NCI-H345 treated with DMSO at 0.1 percent for 48 hours (cell line): ENCODE measurements around the gene COMMD4.

Experiments
- DNase-seq: peaks from one replicate; lab custom pipeline; 2025; ENCODE audit not compliant: unreplicated experiment; lab: John Stamatoyannopoulos, UW

Gene COMMD4

DNA sequence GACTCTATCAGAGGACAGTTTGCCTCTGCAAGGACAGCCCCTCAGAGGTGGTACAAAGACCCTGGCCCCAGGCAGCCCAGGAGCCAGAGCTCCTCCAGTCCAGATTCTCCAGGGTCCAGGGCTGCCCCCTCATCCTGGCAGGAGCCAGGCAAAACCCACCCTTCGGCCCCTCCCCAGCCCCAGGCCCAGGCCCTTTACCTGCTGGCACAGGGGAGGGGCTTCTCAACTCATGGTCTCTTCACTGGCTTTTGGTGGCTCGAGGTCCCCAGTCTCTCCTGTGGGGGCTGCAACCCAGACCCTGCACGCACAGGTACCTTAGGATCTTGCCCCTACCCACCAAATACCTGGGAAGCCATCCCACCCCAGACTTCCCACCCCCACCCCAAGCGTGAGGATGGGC lies 19.5 kb downstream of the COMMD4 start:
- DNase-seq = no peak

GRCh38 chr15:75356006-75356405 lies 20.1 kb downstream of the COMMD4 start:
- no peak for DNase-seq

GRCh38 chr15:75356517-75356916 lies 20.7 kb downstream of the COMMD4 start:
- DNase-seq = no peak

DNA sequence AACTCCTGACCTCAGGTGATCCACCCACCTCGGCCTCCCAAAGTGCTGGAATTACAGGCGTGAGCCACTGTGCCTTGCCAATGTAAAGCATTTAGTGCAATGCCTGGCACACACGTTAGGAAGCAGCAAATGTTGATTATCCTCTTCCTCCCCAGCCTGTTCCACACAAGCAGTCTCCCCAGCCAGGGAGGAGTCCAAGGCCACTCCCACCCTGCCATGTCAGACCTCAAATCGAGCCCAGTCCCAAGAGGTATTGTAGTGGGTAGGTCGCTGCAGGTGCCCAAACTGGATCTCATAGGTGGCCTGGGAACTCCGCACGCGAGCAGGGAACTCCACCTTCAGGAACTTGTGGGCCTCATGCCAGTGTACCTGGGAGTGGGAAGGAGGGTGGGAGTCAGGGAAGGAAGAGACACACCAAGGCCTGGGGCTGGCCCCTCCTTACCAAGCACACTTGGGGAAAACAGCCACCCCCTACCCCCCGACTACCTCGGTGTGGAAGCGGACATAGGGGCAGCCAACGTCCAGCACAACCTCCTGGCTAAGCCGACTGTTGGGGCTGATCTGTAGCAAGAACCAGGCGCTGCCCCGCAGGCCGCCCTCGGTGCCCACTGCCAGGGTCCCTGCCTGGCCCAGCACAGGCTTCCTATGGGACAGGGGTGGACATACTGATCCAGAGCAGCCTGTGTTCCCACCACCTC lies 22.3 kb downstream of the COMMD4 start:
- no peak for DNase-seq

- DNase-seq = no peak
Observed at GRCh38 chr15:75358771-75359536, 23.1 kb downstream of the COMMD4 start.

DNA sequence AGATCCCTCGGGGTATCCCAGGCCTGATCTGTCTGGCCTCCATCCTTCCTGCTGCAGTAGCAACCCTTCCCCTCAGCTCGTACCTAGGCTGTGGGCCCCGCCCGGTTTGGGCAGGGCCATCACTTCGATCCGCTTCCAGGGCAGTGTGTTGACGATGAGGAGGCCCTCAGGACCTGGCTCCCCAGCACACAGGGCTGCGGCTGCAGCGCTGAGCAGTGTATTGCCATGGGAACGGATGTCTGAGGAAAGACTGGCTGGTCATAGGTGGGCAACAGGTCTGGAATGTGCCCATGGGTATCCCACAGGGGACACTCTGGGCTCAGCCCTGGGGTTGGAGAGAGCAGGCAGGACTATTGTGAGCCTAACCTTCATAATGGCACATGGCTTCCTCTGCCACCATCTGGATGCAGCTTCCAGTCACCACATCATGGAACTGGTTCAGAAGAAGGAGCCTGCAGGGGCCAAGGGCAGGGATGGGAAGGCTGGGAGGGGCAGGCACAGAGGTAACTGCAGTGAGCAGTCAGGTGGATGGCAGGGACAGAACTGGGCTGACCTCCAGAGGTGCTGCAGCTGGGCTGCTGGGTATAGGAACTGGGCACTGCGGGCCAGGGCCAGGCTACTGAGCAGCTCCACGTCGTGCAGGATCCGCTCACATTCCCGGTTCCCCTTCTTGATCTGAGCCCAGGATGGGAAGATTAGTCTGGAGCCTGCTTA lies 23.8 kb downstream of the COMMD4 start:
- DNase-seq = no peak

DNA sequence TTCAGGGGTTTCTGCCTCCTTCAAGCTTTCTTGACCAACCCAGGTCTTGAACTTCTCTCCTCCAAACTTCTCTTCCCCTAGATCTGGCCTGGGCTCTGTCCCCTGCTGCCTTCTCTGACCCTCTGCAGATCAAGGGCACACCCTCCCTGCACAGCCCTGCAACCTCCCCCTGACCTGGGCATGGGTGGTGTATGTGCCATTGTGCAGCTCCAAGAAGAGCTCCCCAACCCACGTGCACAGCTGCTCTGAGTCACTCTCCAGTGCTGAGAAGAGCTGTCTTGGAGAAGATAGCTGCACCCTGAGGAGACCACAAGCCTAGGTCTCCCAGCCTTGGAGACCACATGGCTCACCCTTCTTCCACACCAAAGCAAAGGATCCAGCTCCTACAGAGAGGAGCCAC lies 24.5 kb downstream of the COMMD4 start:
- no peak for DNase-seq

DNA sequence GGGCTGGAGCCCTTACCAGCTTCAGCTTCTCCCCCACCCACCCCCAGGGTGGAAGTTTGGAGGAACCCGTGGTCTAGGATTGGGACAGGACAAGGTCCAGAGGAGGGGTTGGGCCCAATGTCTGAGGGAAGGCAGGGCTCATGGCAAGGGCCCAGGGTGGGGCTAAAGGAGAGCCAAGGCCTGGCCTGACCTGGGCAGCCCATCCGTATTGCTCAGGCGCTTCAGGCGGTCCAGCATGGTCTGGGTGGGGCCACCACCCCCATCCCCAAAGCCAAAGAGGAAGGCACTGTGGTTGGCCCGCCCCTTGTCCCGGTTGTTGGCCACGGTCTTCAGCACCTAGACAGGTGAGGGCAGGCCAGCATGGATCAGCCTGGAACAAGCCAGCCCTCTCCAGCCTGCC lies 25.0 kb downstream of the COMMD4 start:
- no peak for DNase-seq

DNA sequence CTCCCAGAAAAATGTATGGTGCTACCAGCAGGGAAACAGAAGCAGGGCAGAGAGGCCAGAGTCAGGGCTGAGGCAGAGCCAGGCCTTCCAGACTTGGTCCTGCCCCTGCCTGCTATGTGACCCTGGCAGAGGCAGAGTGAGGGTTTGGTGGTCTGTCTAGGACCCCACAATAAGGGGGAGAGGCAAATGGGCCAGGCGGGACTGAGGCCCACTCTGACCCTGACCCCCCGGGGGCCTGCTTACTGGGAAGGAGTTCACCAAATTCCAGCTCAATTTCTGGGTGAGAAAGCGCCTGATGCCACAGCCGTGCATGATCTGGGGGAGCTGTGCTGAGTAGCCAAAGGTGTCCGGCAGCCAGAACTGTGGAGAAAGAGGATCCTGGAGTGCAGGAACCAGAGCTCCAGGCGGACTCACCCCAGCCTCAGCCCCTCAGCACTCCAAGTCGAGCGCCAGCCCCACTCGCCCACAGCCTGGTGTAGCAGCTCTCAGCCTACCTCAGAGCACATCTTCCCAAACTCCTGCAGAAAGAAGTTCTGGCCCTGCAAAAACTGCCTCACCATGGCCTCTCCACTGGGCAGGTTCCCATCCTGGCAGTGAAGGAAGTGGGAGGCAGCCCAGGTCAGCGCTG lies 25.6 kb downstream of the COMMD4 start:
- no peak for DNase-seq

- no peak for DNase-seq
Observed at GRCh38 chr15:75361989-75362641, 26.3 kb downstream of the COMMD4 start.

GRCh38 chr15:75362642-75363249 lies 26.9 kb downstream of the COMMD4 start:
- no peak for DNase-seq

DNA sequence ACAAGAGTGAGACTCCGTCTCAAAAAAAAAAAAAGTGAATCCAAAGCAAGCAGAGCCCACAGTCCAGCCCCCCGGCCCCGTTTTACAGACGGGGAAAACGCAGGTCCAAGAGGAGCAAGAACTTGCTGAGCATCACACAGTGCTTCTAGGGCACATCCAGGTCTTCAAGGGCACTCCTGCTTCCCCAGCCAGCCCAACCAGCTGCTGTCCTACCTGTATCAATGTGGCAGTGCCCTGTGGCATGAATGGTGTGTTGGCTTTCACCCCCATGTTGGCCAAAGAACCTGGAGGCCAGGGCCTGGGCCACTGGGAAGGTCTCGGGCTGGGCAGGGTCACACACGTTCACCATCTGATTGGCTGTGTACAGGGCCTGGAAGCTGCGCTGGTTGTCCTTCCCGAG lies 27.9 kb downstream of the COMMD4 start:
- no peak for DNase-seq

GRCh38 chr15:75364881-75365280 lies 29.0 kb downstream of the COMMD4 start:
- no peak for DNase-seq

DNA sequence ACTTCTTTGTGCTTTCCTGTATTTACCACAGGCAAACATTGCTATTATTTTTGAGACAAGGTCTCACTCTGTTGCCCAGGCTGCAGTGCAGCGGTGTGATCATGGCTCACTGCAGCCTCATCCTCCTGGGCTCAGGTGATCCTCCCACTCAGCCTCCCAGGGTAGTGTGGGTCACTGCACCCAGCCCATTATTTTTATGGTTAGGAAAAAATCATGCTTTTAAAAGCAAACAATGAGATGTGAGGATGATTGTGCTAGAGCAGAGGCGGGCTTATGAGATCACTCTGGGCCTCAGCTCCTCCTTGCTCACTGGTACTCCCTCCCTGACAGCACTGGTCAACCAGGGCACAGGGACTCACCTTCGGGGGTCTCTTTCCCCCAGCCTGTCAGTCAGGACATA lies 30.3 kb downstream of the COMMD4 start:
- DNase-seq = no peak

GRCh38 chr15:75367006-75367405 lies 31.1 kb downstream of the COMMD4 start:
- no peak for DNase-seq

- DNase-seq = no peak
Observed at GRCh38 chr15:75367406-75367912, 31.6 kb downstream of the COMMD4 start.

DNA sequence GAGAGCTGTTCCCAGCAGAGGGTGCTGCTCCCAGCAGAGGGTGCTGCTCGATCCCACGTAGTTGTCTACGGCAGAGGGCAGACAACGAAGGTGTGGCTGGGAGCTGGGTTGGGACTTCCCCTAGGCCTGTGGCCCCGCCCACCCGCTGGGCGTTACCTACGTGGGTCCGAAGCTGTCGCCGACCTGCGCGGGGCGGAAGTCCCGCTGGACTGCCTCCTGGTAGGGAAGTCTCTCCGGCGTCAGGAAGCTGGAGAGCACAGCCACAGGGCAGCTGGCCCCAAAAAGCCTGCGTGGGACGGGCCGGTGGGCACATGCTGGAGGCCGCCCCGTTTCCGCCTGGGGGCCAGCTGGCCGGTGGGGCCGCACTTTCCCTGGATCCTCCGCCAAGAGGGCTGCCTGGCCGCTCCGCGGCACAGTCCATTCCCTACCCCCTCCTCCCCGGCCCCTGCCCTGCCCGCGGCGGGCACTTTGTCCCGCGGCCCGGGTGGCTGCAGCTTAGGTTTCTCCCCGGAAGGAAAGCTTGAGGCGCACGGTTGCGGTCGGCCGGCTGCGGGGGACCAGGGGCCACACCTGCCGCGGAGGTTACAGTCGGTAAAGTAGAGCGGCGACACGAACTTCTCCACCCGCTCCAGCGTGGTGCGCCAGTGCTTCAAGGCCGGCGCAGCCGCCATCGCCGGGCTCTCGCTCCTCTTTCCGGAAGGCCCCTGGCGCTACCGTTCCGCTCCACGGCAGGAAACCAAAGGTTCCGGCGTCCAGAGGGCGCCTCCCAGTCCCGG lies 32.2 kb downstream of the COMMD4 start, which contains the start of gene MAN2C1:
MAN2C1 (minus strand) TSS at position 695 of the 776 bp plus-strand sequence; CDS start at position 671, 24 bp downstream.
- peak; percentile 78 for DNase-seq

GRCh38 chr15:75368689-75369239 lies 32.9 kb downstream of the COMMD4 start:
- DNase-seq = no peak

- DNase-seq = no peak
Observed at GRCh38 chr15:75369897-75370581, 34.2 kb downstream of the COMMD4 start.
